ENCODE data around the gene PATL1.
"Not testable (repeated sequence)": the region's sequence is repeated elsewhere in the genome, so short reads cannot be mapped to it uniquely, and the experiment has no call there.

The PATL1 gene

DNA sequence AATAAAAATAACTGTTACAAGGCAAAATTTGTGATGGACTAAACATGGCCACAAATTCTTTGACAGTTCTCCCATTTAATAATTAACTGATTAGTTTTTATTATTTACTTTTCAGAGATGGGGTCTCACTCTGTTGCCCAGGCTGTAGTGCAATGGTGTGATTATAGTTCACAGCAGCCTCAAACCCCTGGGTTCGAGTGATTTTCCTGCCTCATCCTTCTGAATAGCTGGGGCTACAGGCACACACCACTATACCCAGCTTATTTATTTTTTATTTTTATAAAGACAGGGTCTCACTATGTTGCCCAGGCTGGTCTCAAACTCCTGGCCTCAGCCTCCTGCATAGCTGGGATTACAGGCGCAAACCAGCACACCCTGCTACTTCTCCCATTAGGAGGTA, 4.5 kb upstream of the PATL1 start:
- no peak for DNase-seq

DNA sequence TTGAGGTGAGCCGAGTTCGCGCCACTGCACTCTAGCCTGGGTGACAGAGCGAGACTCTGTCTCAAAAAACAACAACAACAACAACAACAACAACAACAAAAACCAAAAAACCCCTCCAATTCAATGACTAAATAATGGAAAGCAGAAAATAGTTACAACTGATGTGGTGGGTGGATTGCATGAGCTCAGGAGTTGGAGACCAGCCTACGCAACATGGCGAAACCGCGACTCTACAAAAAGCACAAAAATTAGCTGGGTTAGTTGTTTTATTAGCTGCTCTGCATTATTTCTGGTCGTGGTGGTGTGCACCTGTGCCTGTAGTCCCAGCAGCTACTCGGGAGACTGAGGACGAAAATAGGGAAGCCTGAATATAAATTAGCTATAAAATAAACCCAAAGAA, 2.6 kb upstream of the PATL1 start:
- DNase-seq = no peak

DNA sequence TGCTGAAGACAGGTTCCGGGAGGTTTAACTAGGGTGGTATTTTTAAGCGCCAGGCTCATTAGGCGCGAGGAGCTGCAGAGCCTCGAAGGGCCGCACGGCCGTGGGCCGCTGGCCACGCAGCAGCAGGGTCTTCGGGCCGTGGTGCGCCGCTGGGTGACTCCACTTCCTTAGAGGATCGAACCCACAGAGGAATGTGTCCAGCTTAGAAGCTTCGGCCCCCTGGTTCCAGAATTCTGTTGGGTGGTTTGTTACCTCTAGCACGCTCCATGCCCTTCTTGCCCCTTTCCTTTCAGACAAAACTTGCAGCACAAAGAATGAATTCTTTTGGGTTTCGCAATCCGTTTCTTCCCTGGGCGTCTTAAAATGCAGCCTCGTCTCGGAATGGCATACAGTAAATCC, 773 bp upstream of the PATL1 start:
- no peak for DNase-seq

DNA sequence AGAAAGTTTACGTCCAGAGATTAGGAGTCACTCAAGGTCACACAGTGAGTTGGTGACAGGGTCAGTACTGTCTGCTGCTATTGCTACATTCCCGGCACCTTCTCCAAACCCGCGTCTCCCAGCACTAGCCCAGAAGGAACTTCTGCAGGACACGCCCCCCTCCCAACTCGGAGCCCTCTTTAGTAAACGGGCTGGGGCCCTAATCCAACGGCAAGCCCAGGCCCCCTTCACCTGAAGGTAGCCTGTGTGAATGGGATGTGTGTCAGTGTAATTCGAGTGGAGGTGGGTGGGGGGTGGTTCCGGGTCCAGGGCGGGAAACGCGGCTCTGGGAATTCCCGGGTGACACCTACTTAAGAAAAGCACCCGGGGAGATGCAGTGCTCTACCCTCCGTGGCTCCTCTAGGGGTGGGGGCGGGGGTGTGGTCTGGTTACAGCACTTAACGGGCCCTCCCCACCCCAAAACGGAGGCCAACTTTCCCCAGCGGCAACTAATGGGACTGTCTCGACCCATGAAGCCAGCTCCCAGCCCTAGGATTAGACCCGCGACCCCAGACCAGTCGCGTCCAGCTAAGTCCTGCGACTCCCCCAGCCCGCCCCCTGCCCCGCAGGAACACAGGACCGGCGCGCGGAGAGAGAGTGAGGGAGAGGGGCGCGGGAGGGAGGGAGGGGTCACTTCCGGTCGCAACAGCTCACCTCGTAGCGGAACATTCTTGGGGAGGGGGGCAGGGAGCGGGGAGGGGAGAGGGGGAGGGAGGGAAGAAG, 468 bp downstream of the PATL1 start:
- DNase-seq = no peak

DNA sequence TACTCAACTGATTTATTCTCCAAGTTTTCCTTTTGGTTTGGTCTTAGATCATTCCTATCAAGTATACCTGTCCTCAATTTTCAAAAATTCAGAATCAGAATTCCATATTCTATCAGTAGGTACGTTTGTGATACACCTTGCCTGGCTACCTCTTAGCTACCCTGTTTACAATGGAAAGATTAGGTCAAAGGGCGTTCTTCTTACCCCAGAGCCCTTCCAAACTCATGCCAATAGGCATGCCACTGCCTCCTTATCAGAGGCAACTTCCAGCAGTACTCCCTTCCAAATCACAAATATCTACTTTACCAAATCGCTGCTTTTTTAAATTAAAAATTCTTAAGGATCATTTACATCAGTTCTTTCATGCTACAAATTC, 1.0 kb downstream of the PATL1 start:
- no peak for DNase-seq

DNA sequence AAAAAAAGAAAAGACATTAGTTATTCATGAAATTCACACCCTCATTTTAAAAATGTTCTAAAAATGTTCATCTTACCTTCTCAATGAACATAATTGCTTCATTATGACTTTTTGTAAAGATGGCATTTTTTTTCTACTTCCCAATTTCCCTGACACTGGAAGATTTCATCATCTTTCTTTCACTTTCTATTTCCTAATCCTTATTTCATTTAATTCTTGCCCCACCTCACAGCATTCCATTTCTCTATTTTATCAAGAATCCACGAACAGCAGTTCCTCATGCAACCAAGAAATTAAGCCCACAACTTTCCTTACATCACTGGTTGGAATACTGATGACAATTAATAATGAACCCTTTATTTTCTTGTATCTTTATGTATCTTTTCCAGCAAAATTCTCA, 1.9 kb downstream of the PATL1 start:
- DNase-seq = no peak

DNA sequence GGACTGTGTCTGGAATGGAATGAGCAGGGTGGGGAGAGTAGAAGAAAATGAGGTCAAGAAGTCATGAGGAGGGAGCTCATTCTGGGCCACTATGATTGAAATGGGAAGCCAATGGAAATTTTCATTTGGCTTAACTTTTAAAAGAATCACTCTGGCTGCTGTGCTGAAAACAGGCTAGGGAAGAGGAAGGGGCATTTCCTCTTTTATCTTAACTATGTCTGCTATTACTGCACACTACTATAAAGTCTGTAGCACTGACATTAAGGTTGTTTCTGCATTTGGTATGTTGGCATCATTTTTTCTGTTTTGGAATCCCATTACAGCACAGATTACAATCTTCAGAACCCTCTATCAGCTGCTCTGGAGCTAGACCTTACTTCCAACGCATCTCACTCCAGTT, 8.2 kb downstream of the PATL1 start:
- DNase-seq = no peak

DNA sequence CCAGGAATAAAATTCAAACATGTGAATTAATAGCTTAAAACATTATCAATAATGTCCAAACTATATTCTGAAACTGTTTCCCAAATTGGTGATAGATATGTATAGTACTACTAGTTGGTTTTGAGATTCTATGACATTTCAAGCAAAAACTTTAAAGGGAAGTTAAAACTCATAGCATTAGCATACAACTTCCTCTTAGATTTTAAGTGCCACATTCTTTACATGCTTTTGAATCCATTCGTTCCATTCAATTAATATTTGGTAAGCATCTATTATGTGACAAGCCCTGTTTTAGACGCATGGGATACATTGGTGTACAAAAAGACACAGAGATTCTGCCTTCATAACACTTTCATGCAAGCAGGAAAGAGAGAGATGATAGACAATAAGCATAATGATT, 8.9 kb downstream of the PATL1 start:
- no peak for DNase-seq

DNA sequence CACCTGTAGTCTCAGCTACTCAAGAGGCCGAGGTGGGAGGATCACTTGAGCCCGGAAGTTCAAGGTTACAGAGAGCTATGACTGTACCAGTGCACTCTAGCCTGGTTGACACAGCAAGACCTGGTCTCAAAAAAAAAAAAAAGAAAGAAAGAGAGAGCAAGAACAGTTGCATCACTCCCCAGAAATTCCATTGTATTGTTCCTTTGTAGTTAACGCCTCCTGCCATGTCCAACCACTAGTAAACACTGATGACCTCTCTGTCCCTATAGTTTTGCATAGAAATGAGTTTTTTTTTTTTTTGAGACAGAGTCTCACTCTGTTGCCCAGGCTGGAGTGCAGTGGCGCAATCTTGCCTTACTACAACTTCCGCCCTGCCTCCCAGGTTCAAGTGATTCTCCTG, 10.8 kb downstream of the PATL1 start:
- DNase-seq = no peak

DNA sequence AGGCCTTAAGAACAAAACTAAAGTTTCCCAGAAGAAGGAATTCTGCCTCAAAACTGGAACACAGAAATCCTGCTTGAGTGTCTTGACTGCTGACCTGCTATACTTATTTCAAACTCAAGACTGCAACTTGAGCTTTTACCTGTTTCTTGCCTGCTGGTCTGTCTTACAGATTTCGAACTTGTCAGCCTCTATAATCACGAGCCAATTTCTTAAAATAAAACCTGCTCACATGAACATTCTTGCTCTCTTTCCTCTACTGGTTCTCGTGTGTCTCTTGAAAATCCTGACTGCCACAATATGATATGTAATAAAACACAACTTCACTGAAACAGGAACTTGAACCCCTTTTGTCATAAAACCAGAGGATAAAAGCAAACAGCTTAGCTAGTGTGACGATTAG, 13.9 kb downstream of the PATL1 start:
- DNase-seq = no peak

DNA sequence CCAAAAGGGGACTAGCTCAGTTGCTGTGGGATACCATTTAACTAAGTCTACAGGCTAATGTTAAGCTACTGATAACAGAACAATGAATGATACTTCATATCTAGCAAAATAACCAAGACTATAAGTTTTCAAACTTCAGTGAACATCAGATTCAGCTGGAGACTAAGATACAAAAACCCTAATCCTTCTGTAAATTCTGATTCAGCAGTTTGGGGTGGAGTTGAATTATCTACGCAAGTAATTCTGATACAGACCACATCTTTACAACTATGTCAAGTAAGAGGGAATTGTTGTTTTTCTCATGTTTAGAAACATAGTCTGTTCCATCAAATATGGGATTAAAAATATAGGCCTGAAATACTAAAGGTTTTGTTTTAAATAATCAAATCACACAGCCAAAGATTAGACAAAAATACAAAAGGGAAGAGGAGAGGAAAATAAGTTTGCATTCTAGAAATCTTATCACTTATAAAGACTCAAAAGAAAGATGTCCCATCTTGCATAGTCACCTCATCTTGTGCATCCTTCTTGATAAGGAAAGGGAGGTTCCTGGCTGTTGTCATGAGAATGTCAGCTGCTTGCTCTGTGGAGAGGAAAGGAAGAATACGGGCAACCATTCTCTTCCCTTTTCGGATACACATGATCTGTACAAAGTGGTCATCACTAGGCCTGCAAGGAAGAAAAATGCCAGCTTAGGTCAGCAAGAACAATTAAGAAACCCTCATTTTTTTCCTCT, 21.4 kb downstream of the PATL1 start:
- no peak for DNase-seq

DNA sequence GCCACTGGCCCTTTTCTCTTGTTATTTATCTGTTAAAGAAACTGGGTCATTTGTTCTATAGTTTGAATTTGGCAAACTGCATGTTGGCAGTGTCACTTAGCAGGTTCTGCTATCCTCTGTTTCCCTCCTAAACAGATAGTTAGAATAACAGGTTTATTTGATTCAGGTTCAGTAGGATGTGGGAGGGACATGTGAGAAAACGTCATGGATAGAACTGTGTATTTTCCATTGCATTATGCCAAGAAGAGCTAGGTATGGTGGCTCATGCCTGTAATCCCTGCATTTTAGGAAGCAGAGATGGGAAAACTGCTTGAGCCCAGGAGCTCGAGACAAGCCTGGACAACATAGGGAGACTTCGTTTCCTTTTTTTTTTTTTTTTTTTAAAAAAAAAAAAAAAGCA, 24.3 kb downstream of the PATL1 start:
- no peak for DNase-seq

DNA sequence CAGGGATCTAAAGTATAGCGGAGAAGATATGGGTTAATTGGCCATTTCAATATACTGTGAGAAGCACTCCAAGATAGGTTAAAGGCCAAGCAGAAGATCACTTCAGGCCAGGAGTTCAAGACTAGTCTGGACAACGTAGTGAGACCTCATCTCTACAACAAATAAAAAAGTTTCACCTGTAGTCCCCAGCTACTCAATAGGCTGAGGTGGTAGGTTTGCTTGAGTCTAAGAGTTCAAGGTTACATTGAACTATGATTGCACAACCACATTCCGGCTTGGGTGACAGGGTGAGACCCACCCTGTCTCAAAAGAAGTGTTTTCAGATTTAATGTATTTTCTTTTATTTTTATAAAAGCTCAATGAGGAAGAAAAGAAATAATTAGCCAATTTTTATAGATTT, 25.4 kb downstream of the PATL1 start:
- DNase-seq = no peak

DNA sequence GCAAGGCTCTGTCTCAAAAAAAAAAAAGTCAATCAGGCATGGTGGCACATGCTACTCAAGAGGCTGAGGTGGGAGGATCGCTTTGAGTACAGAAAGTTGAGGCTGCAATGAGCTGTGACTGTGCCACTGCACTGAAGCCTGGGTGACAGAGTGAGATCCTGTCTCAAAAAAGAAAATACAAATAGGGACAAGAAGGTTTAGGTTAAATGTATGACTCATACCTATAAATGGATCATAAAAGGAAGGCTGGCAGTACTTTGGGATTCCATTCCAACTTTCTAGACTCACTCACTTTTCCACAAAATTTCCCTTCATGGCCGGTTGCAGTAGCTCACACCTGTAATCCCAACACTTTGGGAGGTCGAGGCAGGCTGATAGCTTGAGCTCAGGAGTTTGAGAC, 27.7 kb downstream of the PATL1 start:
- no peak for DNase-seq

DNA sequence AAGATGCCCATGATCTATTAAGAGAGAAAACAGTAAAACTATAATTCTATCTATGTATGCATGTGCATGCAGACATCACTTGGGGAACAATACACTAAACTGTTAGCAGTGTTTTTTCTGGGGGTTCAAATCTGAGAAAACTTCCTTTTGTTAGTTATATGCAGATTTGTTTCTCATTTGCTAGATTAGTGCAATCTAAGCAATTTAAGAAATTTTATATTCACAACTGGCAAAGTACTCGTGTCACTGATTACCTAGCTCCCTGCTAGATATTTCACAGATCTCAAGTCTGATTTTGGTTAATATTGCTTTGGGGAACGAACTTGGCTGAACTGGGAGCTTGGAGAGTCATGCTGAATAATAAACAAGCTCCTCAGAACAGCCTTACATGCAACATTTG, 38.3 kb downstream of the PATL1 start:
- no peak for DNase-seq

DNA sequence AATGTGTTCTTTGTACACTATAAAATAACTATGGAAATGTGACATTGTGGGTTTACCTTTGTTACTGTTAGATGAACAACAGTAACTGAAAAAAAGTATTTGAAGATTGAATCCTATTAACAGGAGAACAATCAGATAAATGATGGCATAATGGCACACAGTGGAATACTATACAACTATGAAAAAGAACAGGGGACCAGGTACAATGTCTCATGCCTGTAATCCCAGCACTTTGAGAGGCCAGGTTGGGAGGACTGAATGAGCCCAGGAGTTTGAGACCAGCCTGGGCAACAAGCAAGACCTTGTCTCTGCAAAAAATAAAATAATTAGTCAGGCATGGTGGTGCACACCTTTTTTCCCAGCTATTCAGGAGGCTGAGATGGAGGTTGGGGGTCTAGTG, 38.8 kb downstream of the PATL1 start:
- DNase-seq = no peak

DNA sequence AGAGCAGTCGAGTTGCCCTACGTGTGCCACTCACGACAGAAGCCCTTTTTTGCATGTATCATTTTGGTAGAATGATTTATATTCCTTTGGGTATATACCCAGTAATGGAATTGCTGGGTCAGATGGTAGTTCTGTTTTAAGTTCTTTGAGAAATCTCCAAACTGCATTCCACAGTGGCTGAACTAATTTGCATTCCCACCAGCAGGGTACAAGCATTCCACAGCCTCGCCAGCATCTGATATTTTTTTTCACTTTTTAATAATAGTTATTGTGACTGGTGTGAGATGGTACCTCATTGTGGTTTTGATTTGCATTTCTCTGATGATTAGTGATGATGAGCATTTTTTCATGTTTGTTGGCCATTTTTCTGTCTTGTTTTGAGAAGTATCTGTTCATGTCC, 41.9 kb downstream of the PATL1 start:
- DNase-seq = not testable (repeated sequence)

DNA sequence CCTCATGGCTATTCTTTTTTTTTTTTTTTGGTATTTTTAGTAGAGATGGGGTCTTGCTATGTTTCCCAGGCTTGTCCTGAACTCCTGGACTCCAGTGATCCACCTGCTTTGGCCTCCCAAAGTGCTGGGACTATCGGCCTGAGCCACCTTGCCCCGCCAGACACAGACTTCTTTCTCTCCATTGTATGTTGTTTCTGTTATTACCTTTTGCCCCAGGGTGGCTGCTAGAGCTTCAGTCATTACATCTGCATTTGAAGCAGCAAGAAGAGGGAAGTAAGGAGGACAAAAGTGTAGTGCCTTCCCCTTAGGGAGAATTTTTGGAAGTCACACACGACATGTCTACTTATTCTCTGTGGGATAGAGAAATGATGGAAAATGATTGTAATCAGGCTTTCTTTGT, 43.1 kb downstream of the PATL1 start:
- DNase-seq = no peak

DNA sequence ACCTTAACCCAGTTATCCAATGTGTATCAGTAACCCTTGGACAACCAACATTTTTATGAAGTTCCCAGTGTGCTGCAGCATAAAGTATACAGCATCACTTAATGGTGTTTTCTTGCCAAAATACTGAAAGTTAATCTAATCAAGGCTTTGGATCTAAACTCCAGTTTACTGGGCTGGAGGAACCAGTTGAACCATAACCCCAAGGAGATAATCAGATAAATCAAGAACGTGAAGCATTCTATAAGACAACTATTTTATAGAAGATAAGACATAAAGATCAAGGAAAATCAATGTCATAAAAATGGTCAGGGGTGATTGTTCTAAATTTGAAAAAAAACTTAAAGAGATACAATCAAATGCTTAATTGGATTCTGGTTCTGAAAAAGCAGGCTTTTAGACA, 51.0 kb downstream of the PATL1 start:
- DNase-seq = no peak

DNA sequence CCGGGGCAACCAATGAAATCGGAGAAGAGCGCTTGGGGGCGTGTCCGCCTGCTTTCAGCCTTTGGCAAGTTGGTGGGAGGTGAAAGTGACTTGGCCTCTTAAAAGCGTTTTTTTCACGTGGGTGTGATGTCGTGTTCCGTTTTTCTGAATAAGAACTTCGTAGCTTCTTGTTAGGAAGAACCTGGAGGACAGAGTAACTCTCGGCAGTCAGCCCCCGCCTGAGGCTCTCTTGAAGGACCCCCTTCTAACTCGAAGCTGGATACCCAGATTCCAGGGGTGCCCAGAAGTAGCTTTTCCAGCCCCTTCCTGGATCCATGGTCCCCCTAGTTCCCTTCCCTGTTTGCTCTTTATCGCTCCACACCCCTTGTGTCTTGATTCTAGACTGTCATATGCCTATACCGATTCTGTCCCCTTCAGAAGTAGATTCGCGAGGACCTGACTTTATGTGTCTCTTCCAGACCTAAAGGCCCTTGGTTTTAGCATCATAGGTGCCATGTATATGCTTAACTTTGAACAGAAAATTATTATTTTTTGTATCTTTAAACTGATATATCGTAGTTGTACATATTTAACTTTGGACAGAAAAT, 52.3 kb downstream of the PATL1 start:
- no peak for DNase-seq

DNA sequence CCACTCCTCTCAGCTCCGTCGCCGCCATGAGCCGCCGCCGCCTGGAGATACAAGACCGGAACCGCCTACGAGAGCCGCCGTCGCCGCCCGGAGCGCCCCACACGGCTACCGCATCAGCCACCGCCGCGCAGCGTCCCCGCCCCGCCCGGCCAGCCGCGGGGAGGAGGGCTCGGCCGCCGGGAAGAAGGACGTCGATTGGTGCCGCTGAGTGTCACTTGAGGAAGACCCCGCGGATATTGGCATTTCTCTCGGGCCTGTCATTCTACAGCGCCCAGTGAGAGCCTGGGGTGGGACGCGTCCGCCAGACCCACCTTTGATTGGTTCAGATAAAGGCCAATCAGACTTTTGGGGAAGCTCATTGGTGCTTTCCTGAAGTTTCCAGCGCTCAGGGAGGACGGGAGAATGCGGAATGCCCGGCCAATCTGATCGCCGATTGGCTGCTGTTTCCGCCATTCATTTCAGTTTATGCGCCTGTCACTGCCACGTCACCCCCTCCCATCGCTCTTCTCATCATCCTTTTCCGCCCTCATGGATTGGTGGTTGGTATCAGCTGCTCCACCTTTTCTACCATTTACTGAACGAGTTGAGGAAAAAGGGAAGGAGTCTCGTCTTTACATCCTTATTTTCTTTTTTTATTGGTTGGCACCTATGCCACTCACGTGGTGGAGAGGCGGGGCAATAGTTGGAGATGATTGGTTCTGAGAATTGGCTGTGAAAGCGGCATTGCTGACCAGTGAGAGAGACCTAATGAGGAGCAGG, 53.0 kb downstream of the PATL1 start, which contains the start of gene OSBP:
TSS of gene OSBP (minus strand) at position 138 of the 759 bp plus-strand sequence. CDS start at position 28, 110 bp downstream.
- DNase-seq = peak; percentile 100

DNA sequence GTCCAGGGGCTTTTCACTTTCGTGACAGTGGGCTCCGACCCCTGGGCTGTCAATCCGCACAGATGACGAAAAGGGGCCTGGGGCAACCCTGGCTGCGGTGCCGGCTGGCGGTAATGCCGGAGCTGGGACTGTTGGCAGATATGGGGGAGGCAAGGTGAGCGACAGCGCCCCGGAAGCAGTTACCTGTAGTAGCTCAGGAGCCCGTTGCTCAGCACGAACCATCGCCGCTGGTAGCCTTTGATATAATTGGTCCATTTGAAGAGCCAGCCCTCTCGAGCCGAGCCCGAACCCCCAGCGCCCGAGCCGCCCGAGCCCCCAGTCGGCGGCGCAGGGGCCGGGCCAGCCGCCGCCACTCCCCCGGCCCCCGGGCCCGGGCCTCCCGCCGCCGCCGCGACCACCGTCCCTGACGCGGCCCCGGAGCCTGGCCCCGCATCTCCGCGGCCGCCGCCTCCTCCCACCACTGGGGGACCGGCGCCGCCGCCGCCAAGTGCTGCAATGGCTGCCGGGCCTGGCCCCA, 53.7 kb downstream of the PATL1 start:
- DNase-seq = no peak

All from DMS 273 treated with DMSO at 0.1 percent for 48 hours (cell line).